ENCODE results near the gene LHX2. TPM values are rescaled to one million over a fixed set of nuclear protein-coding genes. Genes with fewer than 3 reads are reported as not detected.

The LHX2 gene
- total and polyA plus RNA-seq, 9 of the 15 experiments (the other 6 are each of a cell fraction or from before 2014, with no cell fraction given), result 0.07 TPM; not detected in 8

GRCh38 chr9:124014211-124014955 is 2.8 kb downstream of the LHX2 start:
- in situ Hi-C loops (cut with MboI) (no loop called here), intact Hi-C loops (cut with micrococcal nuclease) (no loop called here)
- Histone ChIP-seq H3K79me2 (ENCODE audit: control insufficient read depth, insufficient read depth, low read length) (no peaks in the 10 kb centered on the region), H3K4me2 (ENCODE audit: insufficient read depth, low read length) (no peak overlapping the region), H4K20me1 (replicated peaks; ENCODE audit: control insufficient read depth, insufficient read depth, low read length) (no peaks in the 10 kb centered on the region; the same call in none of the 2 replicates), H3K4me3 (no peak overlapping the region), H3K27me3 (ENCODE audit: control insufficient read depth in 2 of 2, insufficient read depth in 2 of 2, low read length in 2 of 2) (peaks cover 65 to 88% of the 10 kb centered on the region in 2 experiments), H3K9ac (ENCODE audit: insufficient read depth in 1 of 2, low read depth in 2 of 2, low read length in 2 of 2) (no peak overlapping the region), H3K4me1 (replicated peaks in 1 of 2; ENCODE audit: control insufficient read depth in 2 of 2, insufficient read depth in 2 of 2, low read length in 2 of 2) (peaks cover 0 to 50% of the 10 kb centered on the region in 2 experiments; a peak in 3 of 5 replicates), H3K9me3 (replicated peaks; ENCODE audit: control insufficient read depth, insufficient read depth, low read depth, low read length) (no peaks in the 10 kb centered on the region), H2AFZ (ENCODE audit: low read depth, low read length) (no peak overlapping the region), H3K9me1 (ENCODE audit: control insufficient read depth, insufficient read depth, low read length) (peaks cover 2% of the 10 kb centered on the region), H3K36me3 (ENCODE audit: control insufficient read depth, insufficient read depth, low read length) (no peaks in the 10 kb centered on the region), H3K27ac (ENCODE audit: extremely low read depth, low read depth, low read length) (no peak overlapping the region)
- TF ChIP-seq TCF7L2 (IDR thresholded peaks at IDR 0.05; ENCODE audit: low read depth, low read length) (no peak), SRSF9 (IDR thresholded peaks at IDR 0.05; ENCODE audit: borderline replicate concordance, low read depth, low read length) (no peak), MCM2 (IDR thresholded peaks at IDR 0.05; ENCODE audit: low read depth) (no peak), POLR2AphosphoS5 (IDR thresholded peaks at IDR 0.05; ENCODE audit: control insufficient read depth, insufficient read depth, low read depth, low read length) (no peak)
- TF ChIP-seq, protein P1, sequence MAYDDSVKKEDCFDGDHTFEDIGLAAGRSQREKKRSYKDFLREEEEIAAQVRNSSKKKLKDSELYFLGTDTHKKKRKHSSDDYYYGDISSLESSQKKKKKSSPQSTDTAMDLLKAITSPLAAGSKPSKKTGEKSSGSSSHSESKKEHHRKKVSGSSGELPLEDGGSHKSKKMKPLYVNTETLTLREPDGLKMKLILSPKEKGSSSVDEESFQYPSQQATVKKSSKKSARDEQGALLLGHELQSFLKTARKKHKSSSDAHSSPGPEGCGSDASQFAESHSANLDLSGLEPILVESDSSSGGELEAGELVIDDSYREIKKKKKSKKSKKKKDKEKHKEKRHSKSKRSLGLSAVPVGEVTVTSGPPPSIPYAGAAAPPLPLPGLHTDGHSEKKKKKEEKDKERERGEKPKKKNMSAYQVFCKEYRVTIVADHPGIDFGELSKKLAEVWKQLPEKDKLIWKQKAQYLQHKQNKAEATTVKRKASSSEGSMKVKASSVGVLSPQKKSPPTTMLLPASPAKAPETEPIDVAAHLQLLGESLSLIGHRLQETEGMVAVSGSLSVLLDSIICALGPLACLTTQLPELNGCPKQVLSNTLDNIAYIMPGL (CRISPR knock-in tag; IDR thresholded peaks at IDR 0.05), result no peak
- no peak for FAIRE-seq
- no TSS peak for BruUV-seq (replicated peaks)
- ATAC-seq, result no peak
- WGBS (ENCODE audit: insufficient coverage, low coverage, missing lambda C conversion rate), result 5% methylated on average over 8 of the region's 8 CpGs
- DNase-seq (ENCODE audit: extremely low read depth in 1 of 4, low spot score in 3 of 4), result no peak
- CTCF ChIA-PET (ENCODE audit: low intra/inter-chr PET ratio), result no interaction called here
- POLR2A ChIA-PET, result interaction anchor here (1.0 kb wide), 1 partner anchor 10 kb away, joined by 3 read pairs; no protein-coding TSS in a partner anchor
